ENCODE data around the gene DUSP28.
"Not testable (repeated sequence)": the region's sequence is repeated elsewhere in the genome, so short reads cannot be mapped to it uniquely, and the experiment has no call there.

The DUSP28 gene

GRCh38 chr2:240561325-240561971, 1.3 kb downstream of the DUSP28 start:
- H3K4me3 ChIP-seq (ENCODE audit: low read depth, low read length), result peak overlapping the region; percentile 74
- TF ChIP-seq CTCF (IDR thresholded peaks at IDR 0.05; ENCODE audit: low read depth, low read length, missing control alignments), result no peak
- DNase-seq (ENCODE audit: low read depth), result no peak

GRCh38 chr2:240563231-240563630, 3.1 kb downstream of the DUSP28 start:
- H3K4me3 ChIP-seq (ENCODE audit: low read depth, low read length); DNase-seq (ENCODE audit: low read depth): not testable (repeated sequence)

DNA sequence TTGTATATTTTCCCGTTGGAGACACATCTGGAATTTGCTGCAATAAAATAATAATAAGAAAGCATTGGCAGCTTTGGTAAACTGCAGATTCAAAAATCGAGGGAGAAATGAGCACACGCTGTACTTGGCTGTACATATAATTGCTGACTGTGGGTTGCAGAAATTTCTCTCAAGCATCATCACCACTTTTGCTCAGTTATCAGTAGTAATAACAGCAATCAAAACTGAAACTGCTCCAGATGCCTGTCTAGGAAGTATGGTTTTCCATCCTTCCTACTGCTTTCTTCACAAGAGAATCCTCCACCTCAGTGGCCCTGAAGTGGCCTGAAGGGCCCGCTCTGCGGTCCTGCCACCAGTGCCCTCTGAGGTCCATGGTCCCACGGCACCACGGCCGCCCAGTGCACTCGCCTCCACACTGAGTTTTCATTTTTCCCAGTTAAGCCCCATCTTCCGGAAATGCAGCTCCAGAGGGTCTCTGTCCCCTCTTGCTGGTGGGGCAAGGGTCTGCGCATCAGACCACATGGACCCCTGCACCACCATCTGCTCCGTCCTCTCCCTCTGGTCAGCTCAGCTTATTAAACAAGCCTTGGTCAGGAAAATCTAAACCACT, 3.9 kb downstream of the DUSP28 start:
- no peak for TF ChIP-seq CTCF (IDR thresholded peaks at IDR 0.05; ENCODE audit: low read depth, low read length, missing control alignments)
- DNase-seq (ENCODE audit: low read depth), result no peak
- no peak overlapping the region for H3K4me3 ChIP-seq (ENCODE audit: low read depth, low read length)

- peak overlapping the region; percentile 66 for H3K4me3 ChIP-seq (ENCODE audit: low read depth, low read length)
- TF ChIP-seq CTCF (IDR thresholded peaks at IDR 0.05; ENCODE audit: low read depth, low read length, missing control alignments), result peak; percentile 45
- no peak for DNase-seq (ENCODE audit: low read depth)
Observed at GRCh38 chr2:240564561-240565332, 4.6 kb downstream of the DUSP28 start.

DNA sequence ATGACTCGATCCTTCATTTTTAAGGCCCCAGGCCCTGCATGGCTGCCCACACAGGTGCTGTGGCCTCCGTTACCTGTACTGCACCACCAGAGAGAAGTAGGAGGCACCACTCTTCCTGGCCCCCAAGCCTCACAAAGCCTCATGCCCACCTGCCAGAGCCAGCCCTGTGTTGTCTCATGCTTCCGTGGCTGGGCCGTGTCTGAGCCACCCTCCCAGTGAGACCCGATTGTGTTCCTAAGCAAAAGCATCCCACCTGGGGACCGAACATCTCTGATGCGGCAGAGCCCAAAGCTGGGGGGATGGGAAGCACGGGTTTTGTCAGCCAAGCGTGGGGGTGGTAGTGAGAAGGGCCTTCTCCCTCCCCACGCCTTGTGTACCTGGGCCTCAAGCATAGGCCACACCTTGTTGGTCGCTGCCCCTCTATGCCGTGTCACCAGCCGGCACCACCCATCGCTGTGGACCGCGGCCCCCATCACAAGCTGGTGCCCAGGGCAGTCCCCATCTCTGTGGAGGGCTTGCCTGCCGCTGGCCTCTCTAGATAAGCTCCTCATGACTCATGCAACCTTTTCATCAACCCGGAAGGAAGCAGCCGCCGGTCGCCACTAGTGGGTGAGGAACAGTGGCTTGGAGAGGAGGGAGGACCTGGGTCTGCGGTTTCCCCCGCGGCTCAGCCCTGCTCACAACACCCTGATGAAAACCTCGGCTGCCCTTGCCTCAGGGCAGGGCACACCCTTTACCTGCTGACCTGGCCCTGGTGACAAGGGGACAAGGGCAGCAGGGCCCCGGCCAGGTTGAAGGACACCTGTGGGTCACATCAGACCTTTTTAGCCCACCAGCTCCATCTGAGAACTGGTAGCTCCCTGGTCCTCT, 5.4 kb downstream of the DUSP28 start:
- peak; percentile 81 for DNase-seq (ENCODE audit: low read depth)
- peak overlapping the region; percentile 66 for H3K4me3 ChIP-seq (ENCODE audit: low read depth, low read length)
- no peak for TF ChIP-seq CTCF (IDR thresholded peaks at IDR 0.05; ENCODE audit: low read depth, low read length, missing control alignments)

DNA sequence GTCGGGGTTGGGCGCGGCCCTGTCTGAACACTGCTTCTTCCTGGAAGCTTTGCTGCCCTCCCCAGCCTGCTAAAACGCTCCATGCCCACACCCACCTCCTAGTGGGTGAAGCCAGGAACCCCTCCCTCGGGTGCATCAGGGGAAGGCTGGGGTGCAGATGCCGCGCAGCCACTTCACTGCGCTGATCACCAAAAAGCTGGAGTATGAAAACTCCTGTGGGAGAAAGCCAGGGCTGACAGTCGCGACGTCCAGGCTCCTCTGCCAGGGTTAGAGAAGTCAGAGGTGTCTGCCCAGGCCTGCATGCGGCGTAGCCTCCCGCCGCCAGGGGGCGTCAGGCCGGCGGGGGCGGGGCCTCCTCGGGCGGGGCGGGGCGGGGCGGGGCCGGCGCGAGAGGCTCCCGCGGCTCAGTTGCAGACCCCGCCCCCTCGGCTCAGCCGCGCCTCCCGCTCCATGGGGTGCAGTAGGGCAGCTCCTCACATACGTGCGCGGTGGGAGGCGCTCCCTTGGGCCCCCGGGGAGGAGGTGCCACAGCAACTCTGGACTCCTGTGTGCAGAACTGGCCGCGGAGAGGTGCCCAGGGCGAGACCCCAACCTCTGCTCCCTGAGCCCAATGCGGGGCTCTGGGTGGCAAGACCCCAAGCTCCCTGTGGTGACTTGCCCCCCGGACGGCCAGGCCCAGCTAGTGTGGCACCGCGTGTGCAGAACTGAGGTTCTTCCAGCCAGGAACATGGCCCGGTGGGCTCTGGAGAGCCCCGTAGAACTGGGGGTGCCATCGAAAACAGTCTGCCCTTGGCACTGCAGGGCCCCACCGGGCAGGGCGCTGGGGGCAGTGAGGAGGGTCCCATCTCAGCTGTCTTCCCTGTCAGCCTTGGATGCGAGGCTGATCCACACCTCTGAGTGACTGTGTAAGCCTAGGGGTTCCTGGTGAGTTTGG, 6.3 kb downstream of the DUSP28 start:
- peak; percentile 78 for DNase-seq (ENCODE audit: low read depth)
- peak overlapping the region; percentile 66 for H3K4me3 ChIP-seq (ENCODE audit: low read depth, low read length)
- peak; percentile 75 for TF ChIP-seq CTCF (IDR thresholded peaks at IDR 0.05; ENCODE audit: low read depth, low read length, missing control alignments)

Data from GM12864 (cell line).